Measurements from ENCODE around the gene LRRC40.
A peak's percentile ranks its signal among the peaks of the same experiment; 100 is the strongest.

The LRRC40 gene

DNA sequence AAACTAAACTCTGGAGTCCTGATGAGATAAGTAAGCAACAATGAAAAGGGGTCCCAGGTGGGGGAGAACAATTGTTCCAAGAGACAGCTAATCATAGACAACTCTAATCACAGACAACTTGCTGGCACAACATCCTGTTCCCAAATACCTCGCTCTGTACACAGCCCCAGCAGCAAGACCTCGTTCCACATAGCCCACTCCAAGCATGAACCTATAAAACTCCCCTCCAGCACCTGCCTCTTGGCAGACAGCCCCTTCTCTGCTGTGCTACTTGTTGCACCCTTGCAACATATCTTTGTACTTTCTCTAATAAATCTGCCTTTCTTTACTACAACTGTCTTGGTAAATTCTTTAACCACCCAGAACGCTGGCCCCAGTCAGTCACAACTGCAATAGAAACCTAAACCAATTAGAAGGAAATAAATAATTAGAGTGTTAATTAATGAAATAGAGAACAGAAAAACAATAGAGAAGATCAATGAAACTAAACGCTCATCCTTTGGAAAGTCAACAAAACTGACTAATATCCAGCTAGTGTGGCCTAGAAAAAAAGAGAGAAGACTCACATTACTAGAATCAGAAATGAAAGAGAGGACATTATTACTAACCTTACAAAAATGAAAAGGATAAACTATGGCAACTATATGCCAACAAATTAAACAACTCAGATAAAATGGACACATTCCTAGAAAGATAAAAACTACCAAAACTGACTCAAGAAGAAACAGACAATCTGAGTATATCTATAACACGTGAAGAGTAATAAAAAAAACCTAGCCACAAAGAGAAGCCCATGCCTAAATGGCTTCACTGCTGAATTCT is 36.1 kb downstream of the LRRC40 start:
- CTCF ChIA-PET: no interaction called here
- no peak for DNase-seq (ENCODE audit: low spot score)

DNA sequence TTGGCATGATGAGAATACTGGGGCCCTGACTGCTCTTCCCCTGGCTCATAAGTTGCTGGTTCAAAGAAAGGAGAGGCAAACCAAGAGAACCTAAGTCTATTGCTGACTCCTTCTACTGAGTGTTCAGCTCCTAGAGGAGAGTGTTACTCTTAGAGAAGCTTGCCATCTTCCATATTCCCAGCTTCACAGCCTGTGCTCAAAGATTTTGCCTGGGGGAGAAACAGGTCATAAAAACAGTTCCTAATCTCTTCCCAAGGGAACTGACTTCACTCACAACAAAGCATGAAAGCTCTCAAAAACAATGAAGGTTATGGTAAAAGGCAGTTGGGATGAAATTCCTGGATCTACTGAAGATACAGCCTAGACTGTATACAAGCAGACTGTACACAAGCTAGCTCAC is 37.1 kb downstream of the LRRC40 start:
- CTCF ChIA-PET: no interaction called here
- POLR2A ChIA-PET (ENCODE audit: low non-redundant PET): no interaction called here
- H3K27ac ChIP-seq: no peak overlapping the region
- no peak for DNase-seq (ENCODE audit: low spot score)
- TF ChIP-seq, protein P1, sequence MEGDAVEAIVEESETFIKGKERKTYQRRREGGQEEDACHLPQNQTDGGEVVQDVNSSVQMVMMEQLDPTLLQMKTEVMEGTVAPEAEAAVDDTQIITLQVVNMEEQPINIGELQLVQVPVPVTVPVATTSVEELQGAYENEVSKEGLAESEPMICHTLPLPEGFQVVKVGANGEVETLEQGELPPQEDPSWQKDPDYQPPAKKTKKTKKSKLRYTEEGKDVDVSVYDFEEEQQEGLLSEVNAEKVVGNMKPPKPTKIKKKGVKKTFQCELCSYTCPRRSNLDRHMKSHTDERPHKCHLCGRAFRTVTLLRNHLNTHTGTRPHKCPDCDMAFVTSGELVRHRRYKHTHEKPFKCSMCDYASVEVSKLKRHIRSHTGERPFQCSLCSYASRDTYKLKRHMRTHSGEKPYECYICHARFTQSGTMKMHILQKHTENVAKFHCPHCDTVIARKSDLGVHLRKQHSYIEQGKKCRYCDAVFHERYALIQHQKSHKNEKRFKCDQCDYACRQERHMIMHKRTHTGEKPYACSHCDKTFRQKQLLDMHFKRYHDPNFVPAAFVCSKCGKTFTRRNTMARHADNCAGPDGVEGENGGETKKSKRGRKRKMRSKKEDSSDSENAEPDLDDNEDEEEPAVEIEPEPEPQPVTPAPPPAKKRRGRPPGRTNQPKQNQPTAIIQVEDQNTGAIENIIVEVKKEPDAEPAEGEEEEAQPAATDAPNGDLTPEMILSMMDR (conservative IDR thresholded peaks at IDR 0.05; ENCODE audit: low read depth): no peak

More for the DNA sequence above, 36.1 kb downstream of the LRRC40 start:
- POLR2A ChIA-PET (ENCODE audit: low non-redundant PET): no interaction called here
- TF ChIP-seq, protein P1 (conservative IDR thresholded peaks at IDR 0.05; ENCODE audit: low read depth): no peak
- H3K27ac ChIP-seq: no peak overlapping the region

DNA sequence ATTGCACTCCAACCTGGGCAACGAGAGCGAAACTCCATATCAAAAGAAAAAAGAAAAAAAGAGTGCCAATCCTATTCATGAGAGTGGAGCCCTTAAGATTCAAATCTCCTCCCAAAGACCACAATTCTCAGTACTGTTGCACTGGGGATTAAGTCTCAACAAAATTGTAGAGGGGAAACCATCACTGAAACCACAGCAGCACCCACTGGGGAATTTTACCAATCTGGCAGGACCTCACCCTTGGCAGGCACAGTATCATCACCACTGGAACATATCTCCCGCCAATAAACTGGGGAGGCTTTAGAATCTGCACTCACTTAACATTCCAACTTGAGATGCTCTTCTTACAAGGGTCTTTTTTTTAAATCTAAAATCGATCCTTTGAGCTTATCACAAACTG is 41.0 kb downstream of the LRRC40 start:
- CTCF ChIA-PET: no interaction called here

DNA sequence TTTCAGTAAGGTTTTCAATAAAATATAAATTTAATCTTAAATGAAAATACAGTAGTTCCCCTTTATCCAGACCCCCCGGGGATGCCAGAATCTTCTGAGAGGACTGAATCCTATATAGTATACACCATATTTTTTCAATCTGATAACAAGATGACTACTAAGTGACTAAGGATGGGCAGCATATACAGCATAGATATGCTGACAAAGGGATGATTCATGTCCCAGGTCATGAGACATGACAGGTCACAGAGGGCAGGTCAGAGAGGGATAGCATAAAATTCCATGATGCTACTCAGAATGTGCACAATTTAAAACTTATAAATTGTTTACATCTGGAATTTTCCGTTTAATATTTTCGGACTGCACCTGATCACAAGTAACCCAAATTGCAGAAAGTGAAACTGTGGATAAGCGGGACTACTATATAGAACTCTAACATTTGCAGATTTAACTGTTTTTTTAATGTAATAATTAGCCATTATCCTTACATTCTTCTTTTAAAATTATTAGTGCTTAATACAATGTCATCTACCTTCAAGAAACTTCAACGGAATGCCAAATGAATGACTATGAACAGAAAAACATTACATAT is 48.8 kb downstream of the LRRC40 start:
- no peak overlapping the region for H3K27ac ChIP-seq
- TF ChIP-seq, protein P1 (conservative IDR thresholded peaks at IDR 0.05; ENCODE audit: low read depth): no peak
- ChIA-PET POLR2A (ENCODE audit: low non-redundant PET) (no interaction called here), CTCF (no interaction called here)
- peak; percentile 9 for DNase-seq (ENCODE audit: low spot score)

More for the DNA sequence above, 41.0 kb downstream of the LRRC40 start:
- TF ChIP-seq, protein P1 (conservative IDR thresholded peaks at IDR 0.05; ENCODE audit: low read depth): no peak
- H3K27ac ChIP-seq: no peak overlapping the region
- no peak for DNase-seq (ENCODE audit: low spot score)
- POLR2A ChIA-PET (ENCODE audit: low non-redundant PET): no interaction called here

DNA sequence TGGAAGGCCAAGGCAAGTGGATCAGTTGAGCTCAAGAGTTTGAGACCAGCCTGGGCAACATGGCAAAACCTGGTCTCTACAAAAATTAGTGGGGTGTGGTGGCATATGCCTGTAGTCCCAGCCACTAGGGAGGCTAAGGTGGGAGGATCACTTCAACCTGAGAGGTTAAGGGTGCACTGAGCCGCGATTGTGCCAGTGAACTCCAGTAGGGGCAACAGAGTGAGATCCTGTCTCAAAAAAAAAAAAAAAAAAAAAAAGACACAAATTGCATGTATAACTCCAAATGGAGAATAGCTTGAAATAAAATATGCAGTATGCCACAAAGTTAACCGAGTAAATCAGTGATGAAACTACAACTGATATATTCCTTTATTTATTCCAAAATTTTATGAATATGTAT is 51.6 kb downstream of the LRRC40 start:
- ChIA-PET POLR2A (ENCODE audit: low non-redundant PET) (no interaction called here), CTCF (interaction anchor here (0.6 to 0.8 kb wide), 2 partner anchors 12 to 460 kb away, joined by 3 read pairs; no protein-coding TSS in a partner anchor)
- TF ChIP-seq, protein P1 (conservative IDR thresholded peaks at IDR 0.05; ENCODE audit: low read depth): no peak
- no peak for DNase-seq (ENCODE audit: low spot score)
- no peak overlapping the region for H3K27ac ChIP-seq

DNA sequence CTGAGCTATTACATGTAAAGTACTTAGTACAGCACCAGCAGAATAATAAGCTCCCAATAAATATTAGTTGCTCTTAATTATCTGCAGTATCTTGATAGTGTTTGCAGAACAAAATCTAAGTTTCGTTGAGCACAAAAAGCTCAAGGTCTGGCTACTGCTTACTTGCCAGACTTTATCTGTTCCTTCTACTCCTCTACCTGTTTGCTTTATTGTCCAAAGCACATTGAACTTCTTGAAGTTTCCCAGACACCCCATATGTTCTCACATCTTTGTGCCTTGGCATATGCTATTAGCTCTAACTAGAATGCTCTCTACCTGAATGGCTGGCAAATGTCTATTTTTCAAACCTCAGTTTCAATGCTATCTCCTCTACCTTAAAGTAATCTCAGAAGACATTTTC is 54.9 kb downstream of the LRRC40 start:
- ChIA-PET CTCF (no interaction called here), POLR2A (ENCODE audit: low non-redundant PET) (no interaction called here)
- TF ChIP-seq, protein P1 (conservative IDR thresholded peaks at IDR 0.05; ENCODE audit: low read depth): no peak
- no peak overlapping the region for H3K27ac ChIP-seq
- DNase-seq (ENCODE audit: low spot score): no peak
